Measurements from ENCODE around the gene N4BP3.
"Not testable (repeated sequence)": the region's sequence is repeated elsewhere in the genome, so short reads cannot be mapped to it uniquely, and the experiment has no call there.

The N4BP3 gene

GRCh38 chr5:178081571-178082243 is 31.6 kb upstream of the N4BP3 start:
- no peak for TF ChIP-seq CTCF (IDR thresholded peaks at IDR 0.05; ENCODE audit: low read depth, low read length)
- no peak for DNase-seq (ENCODE audit: low read depth in 2 of 2)
- no peak overlapping the region for H3K4me3 ChIP-seq (replicated peaks in 1 of 2; ENCODE audit: low read depth in 2 of 2, low read length in 2 of 2)

GRCh38 chr5:178083922-178084321 is 29.4 kb upstream of the N4BP3 start:
- TF ChIP-seq CTCF (IDR thresholded peaks at IDR 0.05; ENCODE audit: low read depth, low read length) = no peak
- DNase-seq (ENCODE audit: low read depth in 2 of 2) = no peak
- no peak overlapping the region for H3K4me3 ChIP-seq (replicated peaks in 1 of 2; ENCODE audit: low read depth in 2 of 2, low read length in 2 of 2)

GRCh38 chr5:178085316-178085715 is 28.0 kb upstream of the N4BP3 start:
- DNase-seq (ENCODE audit: low read depth in 2 of 2) = no peak
- TF ChIP-seq CTCF (IDR thresholded peaks at IDR 0.05; ENCODE audit: low read depth, low read length) = no peak
- H3K4me3 ChIP-seq (replicated peaks in 1 of 2; ENCODE audit: low read depth in 2 of 2, low read length in 2 of 2) = no peak overlapping the region

GRCh38 chr5:178086266-178086665 is 27.1 kb upstream of the N4BP3 start:
- TF ChIP-seq CTCF (IDR thresholded peaks at IDR 0.05; ENCODE audit: low read depth, low read length) = no peak
- DNase-seq (ENCODE audit: low read depth in 2 of 2) = no peak
- H3K4me3 ChIP-seq (replicated peaks in 1 of 2; ENCODE audit: low read depth in 2 of 2, low read length in 2 of 2) = no peak overlapping the region

GRCh38 chr5:178087199-178087598 is 26.1 kb upstream of the N4BP3 start:
- not testable (repeated sequence) for DNase-seq (ENCODE audit: low read depth in 2 of 2); H3K4me3 ChIP-seq (replicated peaks in 1 of 2; ENCODE audit: low read depth in 2 of 2, low read length in 2 of 2)

- no peak for TF ChIP-seq CTCF (IDR thresholded peaks at IDR 0.05; ENCODE audit: low read depth, low read length)
- no peak overlapping the region for H3K4me3 ChIP-seq (replicated peaks in 1 of 2; ENCODE audit: low read depth in 2 of 2, low read length in 2 of 2)
- DNase-seq (ENCODE audit: low read depth in 2 of 2) = no peak
Observed at GRCh38 chr5:178090856-178091255, 22.5 kb upstream of the N4BP3 start.

- no peak for TF ChIP-seq CTCF (IDR thresholded peaks at IDR 0.05; ENCODE audit: low read depth, low read length)
- no peak for DNase-seq (ENCODE audit: low read depth in 2 of 2)
- H3K4me3 ChIP-seq (replicated peaks in 1 of 2; ENCODE audit: low read depth in 2 of 2, low read length in 2 of 2) = no peak overlapping the region
Observed at GRCh38 chr5:178093134-178093533, 20.2 kb upstream of the N4BP3 start.

All from cardiac fibroblast (primary cell).